Left lobe of liver (tissue), 2 donors: Measurements from ENCODE around the gene MROH2B. TPM values are rescaled to one million over a fixed set of nuclear protein-coding genes. Genes with fewer than 3 reads are reported as not detected.

ENCODE experiments used
- ATAC-seq: fragments of 200-7000 bp; cut with Tn5 transposase; one replicate; pipeline ENCODE4 v1.9.1; 2020; ENCODE audit warnings: mild to moderate bottlenecking, moderate library complexity
- DNase-seq: peaks from one replicate; pipeline ENCODE4 v3.0.0-alpha.2; 2020; ENCODE audit warnings: low spot score
- total RNA-seq: library from RNA; stranded (reverse); gene quantifications from one replicate; pipeline ENCODE4 v1.2.1, GENCODE V29; 2021
- donor health status: DM: no; HTN: no; CAD: no; lungs with moderate emphysema.
- donor health status: DM: no; HTN: yes; CAD: no.

The MROH2B gene
- total RNA-seq, 1 donor from 2014 or later = 0.88 TPM

DNA sequence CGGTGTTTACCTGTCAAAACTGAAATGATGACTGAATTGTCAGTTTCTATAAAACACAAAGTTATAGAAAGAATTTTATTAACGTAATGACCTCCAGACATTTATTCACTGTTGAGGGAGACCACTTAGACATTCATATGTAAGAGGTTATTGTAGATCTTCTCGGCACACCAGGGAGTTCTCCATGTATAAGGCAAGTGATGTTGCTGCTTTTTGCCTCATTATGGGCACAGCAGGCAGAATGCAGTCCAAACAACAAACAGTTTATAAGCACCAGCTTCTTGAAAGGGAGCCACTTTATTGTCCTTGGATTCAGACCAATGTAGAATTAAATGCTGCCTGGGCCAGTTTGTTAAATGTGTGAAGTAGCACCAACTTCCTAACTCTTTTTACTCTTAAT, 95.1 kb downstream of the MROH2B start:
- no peak for ATAC-seq

GRCh38 chr5:40973364-40974004, 97.7 kb downstream of the MROH2B start:
- DNase-seq = no peak
- no peak for ATAC-seq

More for the DNA sequence above, 95.1 kb downstream of the MROH2B start:
- no peak for DNase-seq

DNA sequence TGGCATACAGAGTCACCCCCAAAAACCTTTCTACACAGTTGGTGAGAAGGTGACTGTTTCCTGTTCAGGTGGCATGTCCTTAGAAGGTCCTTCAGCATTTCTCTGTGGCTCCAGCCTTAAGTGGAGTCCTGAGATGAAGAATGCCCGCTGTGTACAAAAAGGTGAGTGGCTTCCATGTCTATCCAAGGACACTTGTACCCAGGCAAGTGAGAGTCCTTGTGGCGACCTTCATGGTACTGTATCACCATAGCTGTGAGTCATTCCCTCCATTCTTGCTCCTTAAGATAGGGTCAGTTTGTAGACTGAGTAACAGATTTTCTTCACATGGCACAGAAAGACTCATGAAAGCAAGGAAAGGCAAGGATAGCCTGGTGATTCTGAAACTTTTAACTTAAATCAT, 98.7 kb downstream of the MROH2B start:
- ATAC-seq = no peak

GRCh38 chr5:40962207-40962955, 108.8 kb downstream of the MROH2B start:
- no peak for DNase-seq
- ATAC-seq = peak; percentile 87

More for the DNA sequence above, 98.7 kb downstream of the MROH2B start:
- no peak for DNase-seq

DNA sequence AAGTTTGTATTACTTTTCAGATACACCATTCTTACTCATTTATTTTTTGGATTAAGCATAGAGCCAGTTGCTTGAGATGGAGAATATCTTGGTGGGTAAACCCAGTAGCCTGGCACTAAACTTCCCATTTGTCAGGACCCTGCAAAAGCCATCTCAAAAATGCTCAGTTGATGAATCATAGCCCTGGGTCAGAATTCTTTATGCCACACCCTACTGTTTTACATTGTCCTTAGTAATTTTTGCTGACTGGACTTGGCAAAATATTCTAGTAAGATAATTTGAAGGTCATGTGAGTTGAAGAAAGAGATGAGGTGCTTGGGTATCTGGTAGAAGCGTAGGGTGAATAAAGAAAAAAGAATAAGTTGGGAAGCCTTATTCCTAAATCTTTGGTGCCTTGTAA, 111.1 kb downstream of the MROH2B start:
- DNase-seq = no peak
- no peak for ATAC-seq

- no peak for ATAC-seq
- DNase-seq = no peak
These were observed 112.3 kb downstream of the MROH2B start for GRCh38 chr5:40958811-40959210.

DNA sequence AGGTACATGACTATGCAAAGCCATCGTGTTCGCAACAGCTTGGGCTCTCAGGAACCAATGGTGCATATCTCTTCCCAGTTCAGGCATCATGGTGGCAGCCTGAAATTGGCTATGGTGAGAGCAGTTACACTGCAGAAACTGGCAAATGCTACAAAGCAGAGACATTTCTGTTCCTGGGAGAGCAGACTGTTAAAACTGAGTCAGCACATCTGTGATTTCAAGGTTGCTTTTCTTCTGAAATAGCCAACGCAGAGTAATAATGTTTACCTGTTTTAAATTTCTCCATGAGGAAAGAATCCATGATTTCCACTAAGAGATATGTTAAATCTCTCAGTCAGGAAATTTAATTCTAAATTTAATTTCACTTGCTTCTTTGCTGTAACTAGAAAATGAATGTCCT, 114.1 kb downstream of the MROH2B start:
- no peak for ATAC-seq
- DNase-seq = no peak

DNA sequence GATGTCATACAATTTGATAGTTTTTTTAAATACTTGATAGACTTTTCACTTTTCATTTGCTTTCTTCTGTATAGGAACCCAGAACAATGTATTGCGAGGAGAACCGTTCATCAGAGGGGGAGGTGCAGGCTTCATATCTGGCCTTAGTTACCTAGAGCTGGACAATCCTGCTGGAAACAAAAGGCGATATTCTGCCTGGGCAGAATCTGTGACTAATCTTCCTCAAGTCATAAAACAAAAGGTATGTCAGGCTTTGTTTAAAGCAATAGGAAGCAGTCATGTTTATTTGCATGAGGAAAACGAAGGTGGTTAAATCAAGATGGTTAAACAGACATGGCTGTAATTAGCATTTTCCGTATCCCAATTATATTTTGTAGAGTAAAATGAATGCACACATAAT, 115.8 kb downstream of the MROH2B start:
- DNase-seq (no peak), ATAC-seq (no peak)

Other genes starting within 250 kb of the MROH2B start
- gene RPL37, start 236.1 kb downstream of the MROH2B start, total RNA-seq = 375 TPM
- gene CARD6, start 230.0 kb downstream of the MROH2B start, total RNA-seq = 2.4 TPM
- gene C7, start 161.8 kb downstream of the MROH2B start, total RNA-seq = 96.0 TPM
- gene C6, start 142.2 kb upstream of the MROH2B start, total RNA-seq = 487 TPM